Ishikawa (cell line): ENCODE results near the gene CYBA.

Experiments
- CEBPB ChIP-seq: IDR thresholded peaks from 2 replicates; pipeline ENCODE4 v1.6.1; 2012
- EP300 ChIP-seq: IDR thresholded peaks from 2 replicates; pipeline ENCODE4 v1.6.1; 2012; ENCODE audit warnings: borderline replicate concordance
- FOXM1 ChIP-seq: IDR thresholded peaks from 2 replicates; pipeline ENCODE4 v1.6.1; 2012; ENCODE audit warnings: low read depth, borderline replicate concordance
- NFIC ChIP-seq: IDR thresholded peaks from 2 replicates; pipeline ENCODE4 v1.6.1; 2012
- TEAD4 ChIP-seq: IDR thresholded peaks from 2 replicates; pipeline ENCODE4 v1.6.1; 2012
- YY1 ChIP-seq: IDR thresholded peaks from 2 replicates; pipeline ENCODE4 v1.6.1; 2012; ENCODE audit warnings: low read depth
- ZBTB7A ChIP-seq: IDR thresholded peaks from 2 replicates; pipeline ENCODE4 v1.6.1; 2012; ENCODE audit warnings: low read depth
- TF ChIP-seq, protein P1 (sequence below): IDR thresholded peaks from 2 replicates; pipeline ENCODE4 v1.6.1; 2012
- TF ChIP-seq, protein P2 (sequence below): IDR thresholded peaks from 2 replicates; pipeline ENCODE4 v1.6.1; 2012
- TF ChIP-seq, protein P3 (sequence below): IDR thresholded peaks from 2 replicates; pipeline ENCODE4 v1.6.1; 2012; ENCODE audit warnings: low read depth, mild to moderate bottlenecking

DNA sequence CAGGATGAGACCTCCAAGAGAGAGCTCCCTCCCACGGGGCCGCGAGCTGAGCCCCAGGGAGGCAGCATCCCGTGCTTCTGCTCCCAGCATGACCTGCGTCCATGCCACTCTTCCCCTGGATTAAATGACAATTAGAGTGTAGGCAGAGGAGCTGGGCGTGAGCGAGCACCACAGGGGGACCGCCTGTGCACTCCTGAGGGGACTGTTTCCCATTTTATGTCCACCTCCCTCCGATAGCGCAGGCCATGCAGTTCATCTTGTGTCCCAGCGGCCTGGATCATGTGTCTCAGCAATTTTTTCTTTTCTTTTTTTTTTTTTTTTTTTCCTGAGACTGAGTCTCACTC lies 18.3 kb downstream of the CYBA start:
- TF ChIP-seq, protein P1, sequence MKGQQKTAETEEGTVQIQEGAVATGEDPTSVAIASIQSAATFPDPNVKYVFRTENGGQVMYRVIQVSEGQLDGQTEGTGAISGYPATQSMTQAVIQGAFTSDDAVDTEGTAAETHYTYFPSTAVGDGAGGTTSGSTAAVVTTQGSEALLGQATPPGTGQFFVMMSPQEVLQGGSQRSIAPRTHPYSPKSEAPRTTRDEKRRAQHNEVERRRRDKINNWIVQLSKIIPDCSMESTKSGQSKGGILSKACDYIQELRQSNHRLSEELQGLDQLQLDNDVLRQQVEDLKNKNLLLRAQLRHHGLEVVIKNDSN: no peak
- TF ChIP-seq EP300 (no peak), ZBTB7A (no peak), NFIC (no peak), YY1 (no peak), FOXM1 (no peak), TEAD4 (no peak), CEBPB (no peak)
- TF ChIP-seq, protein P2, sequence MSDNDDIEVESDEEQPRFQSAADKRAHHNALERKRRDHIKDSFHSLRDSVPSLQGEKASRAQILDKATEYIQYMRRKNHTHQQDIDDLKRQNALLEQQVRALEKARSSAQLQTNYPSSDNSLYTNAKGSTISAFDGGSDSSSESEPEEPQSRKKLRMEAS: no peak
- TF ChIP-seq, protein P3, sequence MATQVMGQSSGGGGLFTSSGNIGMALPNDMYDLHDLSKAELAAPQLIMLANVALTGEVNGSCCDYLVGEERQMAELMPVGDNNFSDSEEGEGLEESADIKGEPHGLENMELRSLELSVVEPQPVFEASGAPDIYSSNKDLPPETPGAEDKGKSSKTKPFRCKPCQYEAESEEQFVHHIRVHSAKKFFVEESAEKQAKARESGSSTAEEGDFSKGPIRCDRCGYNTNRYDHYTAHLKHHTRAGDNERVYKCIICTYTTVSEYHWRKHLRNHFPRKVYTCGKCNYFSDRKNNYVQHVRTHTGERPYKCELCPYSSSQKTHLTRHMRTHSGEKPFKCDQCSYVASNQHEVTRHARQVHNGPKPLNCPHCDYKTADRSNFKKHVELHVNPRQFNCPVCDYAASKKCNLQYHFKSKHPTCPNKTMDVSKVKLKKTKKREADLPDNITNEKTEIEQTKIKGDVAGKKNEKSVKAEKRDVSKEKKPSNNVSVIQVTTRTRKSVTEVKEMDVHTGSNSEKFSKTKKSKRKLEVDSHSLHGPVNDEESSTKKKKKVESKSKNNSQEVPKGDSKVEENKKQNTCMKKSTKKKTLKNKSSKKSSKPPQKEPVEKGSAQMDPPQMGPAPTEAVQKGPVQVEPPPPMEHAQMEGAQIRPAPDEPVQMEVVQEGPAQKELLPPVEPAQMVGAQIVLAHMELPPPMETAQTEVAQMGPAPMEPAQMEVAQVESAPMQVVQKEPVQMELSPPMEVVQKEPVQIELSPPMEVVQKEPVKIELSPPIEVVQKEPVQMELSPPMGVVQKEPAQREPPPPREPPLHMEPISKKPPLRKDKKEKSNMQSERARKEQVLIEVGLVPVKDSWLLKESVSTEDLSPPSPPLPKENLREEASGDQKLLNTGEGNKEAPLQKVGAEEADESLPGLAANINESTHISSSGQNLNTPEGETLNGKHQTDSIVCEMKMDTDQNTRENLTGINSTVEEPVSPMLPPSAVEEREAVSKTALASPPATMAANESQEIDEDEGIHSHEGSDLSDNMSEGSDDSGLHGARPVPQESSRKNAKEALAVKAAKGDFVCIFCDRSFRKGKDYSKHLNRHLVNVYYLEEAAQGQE: no peak
